Cardiac muscle cell (in vitro differentiated cells and primary cell): ENCODE results near the gene NADK. TPM values are rescaled to one million over a fixed set of nuclear protein-coding genes. Genes with fewer than 3 reads are reported as not detected.

Experiments used
- DNase-seq, 2 donors: peaks; one replicate each; pipeline versions ENCODE4 v3.0.0 to v3.0.0-alpha.2; 2010 to 2017; ENCODE audit warnings: low read depth in 1 of 2, low spot score in 1 of 2
- H3K27ac ChIP-seq: fragments of 200-600 bp; sonication (generic); 2 replicates; pipeline ENCODE4 v1.5.1; 2016
- H3K27me3 ChIP-seq: fragments of 200-600 bp; sonication (generic); 2 replicates; pipeline ENCODE4 v1.6.0; 2016; ENCODE audit warnings: control low read depth
- H3K36me3 ChIP-seq: fragments of 200-600 bp; sonication (generic); 2 replicates; pipeline ENCODE4 v1.5.1; 2016; ENCODE audit warnings: control low read depth
- H3K4me1 ChIP-seq: fragments of 200-600 bp; sonication (generic); 2 replicates; pipeline ENCODE4 v1.8.1; 2017; ENCODE audit warnings: low read depth, mild to moderate bottlenecking, mixed run types
- H3K4me3 ChIP-seq: fragments of 200-600 bp; sonication (generic); 2 replicates; pipeline ENCODE4 v1.5.1; 2016; ENCODE audit warnings: mild to moderate bottlenecking
- H3K9me3 ChIP-seq: fragments of 200-600 bp; sonication (generic); 2 replicates; pipeline ENCODE4 v1.5.1; 2017; ENCODE audit warnings: low read depth, mild to moderate bottlenecking, control low read depth
- CTCF ChIP-seq: IDR thresholded peaks from 2 replicates; pipeline ENCODE4 v1.5.1; 2012; ENCODE audit warnings: low read depth, mild to moderate bottlenecking, low read length
- polyA plus RNA-seq: library from polyadenylated mRNA; unstranded; fragments of >200 nt; fragmentation: Nextera tagmentation; extraction: Ambion mirVana; gene quantifications from 2 replicates; pipeline ENCODE4 v1.2.1, GENCODE V29; 2016
- total RNA-seq: library from RNA; depleted of rRNA; stranded (reverse); fragments of >200 nt; gene quantifications from 2 replicates; pipeline ENCODE4 v1.2.3, GENCODE V29; 2016

NADK gene
- total and polyA plus RNA-seq, 2 experiments from 2014 or later = 42.7 to 71.2 TPM

GRCh38 chr1:1768249-1768992, 9.8 kb downstream of the NADK start:
- no peak for DNase-seq
- Histone ChIP-seq H3K4me3 (no peak overlapping the region), H3K9me3 (no peaks in the 10 kb centered on the region), H3K36me3 (peaks cover 3% of the 10 kb centered on the region), H3K4me1 (no peaks in the 10 kb centered on the region), H3K27me3 (no peaks in the 10 kb centered on the region), H3K27ac (no peak overlapping the region)
- TF ChIP-seq CTCF = no peak

- Histone ChIP-seq H3K9me3 (no peaks in the 10 kb centered on the region), H3K4me1 (no peaks in the 10 kb centered on the region), H3K27ac (no peak overlapping the region), H3K4me3 (no peak overlapping the region), H3K36me3 (peaks cover 12% of the 10 kb centered on the region), H3K27me3 (no peaks in the 10 kb centered on the region)
- TF ChIP-seq CTCF = no peak
- DNase-seq = no peak
Observed at GRCh38 chr1:1764876-1765470, 13.3 kb downstream of the NADK start.

GRCh38 chr1:1763657-1764621, 14.3 kb downstream of the NADK start:
- Histone ChIP-seq H3K27ac (no peak overlapping the region), H3K9me3 (no peaks in the 10 kb centered on the region), H3K27me3 (no peaks in the 10 kb centered on the region), H3K4me3 (no peak overlapping the region), H3K36me3 (peaks cover 12% of the 10 kb centered on the region), H3K4me1 (no peaks in the 10 kb centered on the region)
- DNase-seq = peak in 1 of 2 donors; percentile 66
- peak; percentile 11 for TF ChIP-seq CTCF

GRCh38 chr1:1761504-1762376, 16.5 kb downstream of the NADK start:
- no peak overlapping the region for H3K4me3 ChIP-seq
- no peaks in the 10 kb centered on the region for H3K27me3 ChIP-seq
- no peak for DNase-seq
- peaks cover 12% of the 10 kb centered on the region for H3K36me3 ChIP-seq
- H3K27ac ChIP-seq = no peak overlapping the region
- no peaks in the 10 kb centered on the region for H3K9me3 ChIP-seq
- no peak for TF ChIP-seq CTCF
- H3K4me1 ChIP-seq = no peaks in the 10 kb centered on the region

GRCh38 chr1:1760715-1761114, 17.6 kb downstream of the NADK start:
- no peak for TF ChIP-seq CTCF
- no peak overlapping the region for H3K27ac ChIP-seq
- no peaks in the 10 kb centered on the region for H3K9me3 ChIP-seq
- no peak overlapping the region for H3K4me3 ChIP-seq
- H3K4me1 ChIP-seq = no peaks in the 10 kb centered on the region
- H3K36me3 ChIP-seq = peaks cover 18% of the 10 kb centered on the region
- H3K27me3 ChIP-seq = no peaks in the 10 kb centered on the region
- DNase-seq = no peak
